GM12878 (cell line): ENCODE measurements around the gene PAGE3. TPM values are rescaled to one million over a fixed set of nuclear protein-coding genes. Genes with fewer than 3 reads are reported as not detected.

Experiments
- ATAC-seq: fragments of 200-7000 bp; cut with Tn5 transposase; 3 replicates; pipeline ENCODE4 v1.9.1; 2020; ENCODE audit warnings: mild to moderate bottlenecking, moderate library complexity
- BruUV-seq: library from RNA; stranded (reverse); fragments of 400-500 nt; replicated peaks from 2 replicates; lab custom pipeline; 2021; lab: Mats Ljungman, UMichigan
- CTCF ChIA-PET: fragments of 300-600 bp; sonication (Branson Sonifier 250); formaldehyde crosslinking; extraction: SDS; loops from one replicate; lab custom pipeline; 2021; ENCODE audit warnings: inconsistent platforms; lab: Yijun Ruan, JAX
- POLR2A ChIA-PET: fragments of 350-600 bp; formaldehyde crosslinking; extraction: SDS; loops from one replicate; lab custom pipeline; 2021; ENCODE audit warnings: inconsistent platforms; lab: Charles Lee
- RAD21 ChIA-PET: fragments of 300-600 bp; sonication (Branson Sonifier 250); formaldehyde crosslinking; loops from one replicate; lab custom pipeline; 2023; ENCODE audit warnings: antibody characterized with exemption; ENCODE audit not compliant: unreplicated experiment; lab: Charles Lee
- SMC1A ChIA-PET: fragments of 300-600 bp; sonication (Branson Sonifier 250); formaldehyde crosslinking; loops from one replicate; lab custom pipeline; 2023; ENCODE audit not compliant: unreplicated experiment, uncharacterized antibody; lab: Charles Lee
- DNase-seq: peaks from one replicate; pipeline ENCODE4 v3.0.0-alpha.2; 2011; ENCODE audit warnings: low read depth, low spot score
- FAIRE-seq: peaks from 3 replicates; lab custom pipeline; 2011; peaks lifted over from hg19 to GRCh38; lab: Jason Lieb, UNC
- H2AFZ ChIP-seq: 2 replicates; pipeline ENCODE4 v1.6.0; 2011; ENCODE audit warnings: low read depth, low read length, control low read depth; ENCODE audit not compliant: control insufficient read depth
- H3K27ac ChIP-seq: 2 replicates; pipeline ENCODE4 v1.5.1; 2011; ENCODE audit warnings: control low read depth; ENCODE audit not compliant: control insufficient read depth, insufficient read depth
- H3K27me3 ChIP-seq, 2 experiments: replicated peaks in 1 of 2; 2 replicates each; pipeline versions ENCODE4 v1.6.0 to v1.6.1; 2011; ENCODE audit warnings: low read length in 1 of 2; ENCODE audit not compliant: control insufficient read depth in 2 of 2, insufficient read depth in 2 of 2
- H3K36me3 ChIP-seq, 2 experiments: 2 replicates each; pipeline ENCODE4 v1.5.1; 2011; ENCODE audit warnings: low read length in 1 of 2; ENCODE audit not compliant: control insufficient read depth in 2 of 2, insufficient read depth in 2 of 2
- H3K4me1 ChIP-seq: 2 replicates; pipeline ENCODE4 v1.6.1; 2011; ENCODE audit warnings: mild to moderate bottlenecking, low read length, moderate library complexity, mixed read lengths; ENCODE audit not compliant: control insufficient read depth, insufficient read depth
- H3K4me2 ChIP-seq: 2 replicates; pipeline ENCODE4 v1.6.0; 2011; ENCODE audit warnings: control low read depth; ENCODE audit not compliant: control insufficient read depth, insufficient read depth
- H3K4me3 ChIP-seq: fragments of 200-600 bp; sonication (generic); 2 replicates; pipeline ENCODE4 v1.5.1; 2016
- H3K79me2 ChIP-seq: 2 replicates; pipeline ENCODE4 v1.6.0; 2011; ENCODE audit warnings: low read length; ENCODE audit not compliant: control insufficient read depth, insufficient read depth
- H3K9ac ChIP-seq: 2 replicates; pipeline ENCODE4 v1.8.0; 2011; ENCODE audit warnings: low read length, control low read depth, mixed read lengths; ENCODE audit not compliant: control insufficient read depth, insufficient read depth
- H3K9me3 ChIP-seq: replicated peaks from 3 replicates; pipeline ENCODE4 v1.5.1; 2011; ENCODE audit warnings: mild to moderate bottlenecking, low read length; ENCODE audit not compliant: control insufficient read depth, insufficient read depth
- H4K20me1 ChIP-seq: 2 replicates; pipeline ENCODE4 v1.6.0; 2011; ENCODE audit not compliant: control insufficient read depth, insufficient read depth
- DPF2 ChIP-seq: fragments of 450-650 bp; IDR thresholded peaks from 2 replicates; pipeline ENCODE4 v1.6.1; 2017; ENCODE audit warnings: mild to moderate bottlenecking
- HCFC1 ChIP-seq: fragments of 150-350 bp; IDR thresholded peaks from 2 replicates; pipeline ENCODE4 v1.6.1; 2014; ENCODE audit warnings: low read length
- HDAC6 ChIP-seq: fragments of 200-600 bp; sonication (generic); IDR thresholded peaks from one replicate; pipeline ENCODE4 v1.8.0; 2017; ENCODE audit warnings: antibody characterized with exemption; ENCODE audit not compliant: unreplicated experiment
- NR2C1 ChIP-seq: fragments of 450-650 bp; IDR thresholded peaks from 2 replicates; pipeline ENCODE4 v1.6.1; 2017; ENCODE audit warnings: antibody characterized with exemption, mild to moderate bottlenecking, moderate library complexity
- SIN3A ChIP-seq: IDR thresholded peaks from 2 replicates; pipeline ENCODE4 v1.6.1; 2012; ENCODE audit warnings: low read depth, low read length, improper control_type of control experiment
- SMARCA5 ChIP-seq: fragments of 450-650 bp; IDR thresholded peaks from 2 replicates; pipeline ENCODE4 v1.6.1; 2017; ENCODE audit warnings: mild to moderate bottlenecking
- TCF7 ChIP-seq: IDR thresholded peaks from 2 replicates; pipeline ENCODE4 v1.6.1; 2014; ENCODE audit warnings: antibody characterized with exemption, borderline replicate concordance
- ZNF207 ChIP-seq: fragments of 450-650 bp; IDR thresholded peaks from 2 replicates; pipeline ENCODE4 v1.6.1; 2014; ENCODE audit warnings: antibody characterized with exemption, mild to moderate bottlenecking, borderline replicate concordance
- WGBS: methylation state at CpG from one replicate; pipeline ENCODE4 v1.1.6; 2016; ENCODE audit warnings: low lambda C conversion rate; ENCODE audit not compliant: insufficient replicate concordance, insufficient coverage; ENCODE audit errors: missing lambda C conversion rate; 5-methylcytosine and 5-hydroxymethylcytosine counted together
- in situ Hi-C: fragments of 300-500 bp; cut with MboI; formaldehyde crosslinking; loops from 9 replicates; pipeline ENCODE4 v1.14.3; 2018; ENCODE audit warnings: mixed read lengths
- intact Hi-C: fragments of 100-400 bp; cut with micrococcal nuclease; formaldehyde crosslinking; loops from one replicate; pipeline ENCODE4 v1.14.2; 2022; ENCODE audit not compliant: unreplicated experiment
- polyA plus RNA-seq, 11 experiments: library from polyadenylated mRNA; depleted of rRNA in 4 of 11; unstranded in 6 of 11; stranded (reverse) in 5 of 11; fragments of >200 nt; fragmentation: Nextera tagmentation in 4 of 11; fragmentation: Illumina TruSeq in 1 of 11; extraction: Ambion mirVana in 4 of 11; extraction: Trizol in 1 of 11; gene quantifications; 1 replicate in 1 of 11; 2 replicates in 10 of 11; pipeline versions ENCODE4 v1.2.1 to v1.2.3, GENCODE V29; 2011 to 2016; ENCODE audit warnings: inconsistent platforms in 2 of 11, missing spikeins in 2 of 11, low read depth in 1 of 11
- total RNA-seq, 4 experiments: library from RNA; depleted of rRNA in 3 of 4; stranded (reverse); fragments of >200 nt in 3 of 4; fragmentation: Illumina TruSeq in 1 of 4; extraction: Trizol in 1 of 4; gene quantifications; 2 replicates each; pipeline versions ENCODE4 v1.2.1 to v1.2.3, GENCODE V29; 2013 to 2021
- TF ChIP-seq, protein P1 (sequence below): fragments of 450-650 bp; IDR thresholded peaks from 2 replicates; pipeline ENCODE4 v1.6.1; 2017; ENCODE audit warnings: antibody characterized with exemption, mild to moderate bottlenecking, moderate library complexity
- TF ChIP-seq, protein P2 (sequence below): IDR thresholded peaks from 2 replicates; pipeline ENCODE4 v1.6.1; 2011; ENCODE audit warnings: low read depth, mild to moderate bottlenecking, low read length, moderate library complexity, borderline replicate concordance; ENCODE audit errors: extremely low read depth
- TF ChIP-seq, protein P3 (sequence below): fragments of 450-650 bp; conservative IDR thresholded peaks from 2 replicates; pipeline ENCODE4 v1.6.1; 2017; ENCODE audit warnings: mild to moderate bottlenecking, moderate library complexity

The PAGE3 gene
- total and polyA plus RNA-seq, 10 of the 15 experiments (the other 5 are each of a cell fraction or from before 2014, with no cell fraction given) = not detected

DNA sequence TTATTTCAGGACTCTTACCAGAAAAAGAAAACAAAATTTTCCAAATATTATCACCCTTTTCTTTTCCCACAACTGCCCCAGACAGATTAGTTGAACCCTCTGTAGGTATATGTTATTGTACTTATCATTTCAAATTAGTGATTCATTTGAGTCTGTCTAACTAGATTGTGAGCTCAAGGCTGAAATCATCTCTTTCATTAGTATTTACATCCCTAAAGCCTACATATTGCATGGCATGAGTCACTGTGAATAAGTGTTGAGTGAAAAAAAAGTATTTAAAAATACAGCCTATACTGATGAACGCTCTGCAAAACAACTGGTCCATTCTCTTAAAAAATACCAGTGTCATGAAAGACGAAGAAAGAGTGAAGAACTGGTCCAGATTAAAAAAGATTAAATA, 3.9 kb downstream of the PAGE3 start:
- TF ChIP-seq SIN3A = no peak
- TF ChIP-seq HCFC1 = no peak
- TF ChIP-seq, protein P1, sequence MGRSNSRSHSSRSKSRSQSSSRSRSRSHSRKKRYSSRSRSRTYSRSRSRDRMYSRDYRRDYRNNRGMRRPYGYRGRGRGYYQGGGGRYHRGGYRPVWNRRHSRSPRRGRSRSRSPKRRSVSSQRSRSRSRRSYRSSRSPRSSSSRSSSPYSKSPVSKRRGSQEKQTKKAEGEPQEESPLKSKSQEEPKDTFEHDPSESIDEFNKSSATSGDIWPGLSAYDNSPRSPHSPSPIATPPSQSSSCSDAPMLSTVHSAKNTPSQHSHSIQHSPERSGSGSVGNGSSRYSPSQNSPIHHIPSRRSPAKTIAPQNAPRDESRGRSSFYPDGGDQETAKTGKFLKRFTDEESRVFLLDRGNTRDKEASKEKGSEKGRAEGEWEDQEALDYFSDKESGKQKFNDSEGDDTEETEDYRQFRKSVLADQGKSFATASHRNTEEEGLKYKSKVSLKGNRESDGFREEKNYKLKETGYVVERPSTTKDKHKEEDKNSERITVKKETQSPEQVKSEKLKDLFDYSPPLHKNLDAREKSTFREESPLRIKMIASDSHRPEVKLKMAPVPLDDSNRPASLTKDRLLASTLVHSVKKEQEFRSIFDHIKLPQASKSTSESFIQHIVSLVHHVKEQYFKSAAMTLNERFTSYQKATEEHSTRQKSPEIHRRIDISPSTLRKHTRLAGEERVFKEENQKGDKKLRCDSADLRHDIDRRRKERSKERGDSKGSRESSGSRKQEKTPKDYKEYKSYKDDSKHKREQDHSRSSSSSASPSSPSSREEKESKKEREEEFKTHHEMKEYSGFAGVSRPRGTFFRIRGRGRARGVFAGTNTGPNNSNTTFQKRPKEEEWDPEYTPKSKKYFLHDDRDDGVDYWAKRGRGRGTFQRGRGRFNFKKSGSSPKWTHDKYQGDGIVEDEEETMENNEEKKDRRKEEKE = no peak
- TF ChIP-seq TCF7 = no peak
- TF ChIP-seq, protein P2, sequence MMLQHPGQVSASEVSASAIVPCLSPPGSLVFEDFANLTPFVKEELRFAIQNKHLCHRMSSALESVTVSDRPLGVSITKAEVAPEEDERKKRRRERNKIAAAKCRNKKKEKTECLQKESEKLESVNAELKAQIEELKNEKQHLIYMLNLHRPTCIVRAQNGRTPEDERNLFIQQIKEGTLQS = no peak
- TF ChIP-seq, protein P3, sequence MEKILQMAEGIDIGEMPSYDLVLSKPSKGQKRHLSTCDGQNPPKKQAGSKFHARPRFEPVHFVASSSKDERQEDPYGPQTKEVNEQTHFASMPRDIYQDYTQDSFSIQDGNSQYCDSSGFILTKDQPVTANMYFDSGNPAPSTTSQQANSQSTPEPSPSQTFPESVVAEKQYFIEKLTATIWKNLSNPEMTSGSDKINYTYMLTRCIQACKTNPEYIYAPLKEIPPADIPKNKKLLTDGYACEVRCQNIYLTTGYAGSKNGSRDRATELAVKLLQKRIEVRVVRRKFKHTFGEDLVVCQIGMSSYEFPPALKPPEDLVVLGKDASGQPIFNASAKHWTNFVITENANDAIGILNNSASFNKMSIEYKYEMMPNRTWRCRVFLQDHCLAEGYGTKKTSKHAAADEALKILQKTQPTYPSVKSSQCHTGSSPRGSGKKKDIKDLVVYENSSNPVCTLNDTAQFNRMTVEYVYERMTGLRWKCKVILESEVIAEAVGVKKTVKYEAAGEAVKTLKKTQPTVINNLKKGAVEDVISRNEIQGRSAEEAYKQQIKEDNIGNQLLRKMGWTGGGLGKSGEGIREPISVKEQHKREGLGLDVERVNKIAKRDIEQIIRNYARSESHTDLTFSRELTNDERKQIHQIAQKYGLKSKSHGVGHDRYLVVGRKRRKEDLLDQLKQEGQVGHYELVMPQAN = no peak
- TF ChIP-seq ZNF207 = no peak
- TF ChIP-seq NR2C1 = no peak
- TF ChIP-seq SMARCA5 = no peak
- no peak for TF ChIP-seq HDAC6
- no peak for TF ChIP-seq DPF2
- in situ Hi-C loops (loop anchor here (25.0 kb wide), 1 partner anchor 99 kb away; no protein-coding TSS in a partner anchor), intact Hi-C loops (no loop called here)
- Histone ChIP-seq H3K27ac (no peak overlapping the region), H4K20me1 (no peaks in the 10 kb centered on the region), H3K4me2 (no peak overlapping the region), H3K9ac (no peak overlapping the region), H3K36me3 (no peaks in the 10 kb centered on the region), H2AFZ (no peak overlapping the region), H3K27me3 (no peaks in the 10 kb centered on the region), H3K4me1 (no peaks in the 10 kb centered on the region), H3K79me2 (no peaks in the 10 kb centered on the region), H3K4me3 (no peak overlapping the region), H3K9me3 (no peaks in the 10 kb centered on the region)
- FAIRE-seq (no peak), ATAC-seq (no peak), DNase-seq (no peak)
- ChIA-PET POLR2A (no interaction called here), RAD21 (no interaction called here), CTCF (no interaction called here), SMC1A (interaction anchor here (0.6 kb wide), 1 partner anchor 11 kb away, joined by 3 read pairs; no protein-coding TSS in a partner anchor)
- no TSS peak for BruUV-seq
- 15% methylated on average over 2 of the region's 2 CpGs for WGBS
